Stimulated activated naive B cell treated with anti-CD40 and anti-IgM and Interleukin-4, amounts not matched to agents 10 μg/mL and 1 μg/mL and 100 μg/mL, for 72 hours (primary cell): ENCODE results near the gene CRMP1.

Source experiments
- ATAC-seq, 2 donors: fragments of 150-1000 bp; cut with Tn5 transposase; replicated peaks; 2 replicates each; pipeline ENCODE4 v1.10.0; 2021; ENCODE audit warnings: moderate library complexity in 1 of 2
- DNase-seq: peaks from one replicate; pipeline ENCODE4 v3.0.0; 2021
- H3K27ac Mint-ChIP-seq: one replicate; pipeline ENCODE4 v1.8.0; 2022; ENCODE audit warnings: mild to moderate bottlenecking, mixed read lengths
- H3K27me3 Mint-ChIP-seq, 2 donors: one replicate each; pipeline ENCODE4 v1.8.0; 2022; ENCODE audit warnings: mixed read lengths in 2 of 2
- H3K36me3 Mint-ChIP-seq, 2 donors: one replicate each; pipeline ENCODE4 v1.8.0; 2022; ENCODE audit warnings: mixed read lengths in 2 of 2, mild to moderate bottlenecking in 1 of 2
- H3K4me1 Mint-ChIP-seq, 2 donors: one replicate each; pipeline ENCODE4 v1.8.0; 2022; ENCODE audit warnings: mixed read lengths in 2 of 2, mild to moderate bottlenecking in 1 of 2
- H3K4me3 Mint-ChIP-seq, 2 donors: one replicate each; pipeline ENCODE4 v1.8.0; 2022; ENCODE audit warnings: mild to moderate bottlenecking in 2 of 2, mixed read lengths in 2 of 2, moderate library complexity in 1 of 2
- H3K9me3 Mint-ChIP-seq, 2 donors: one replicate each; pipeline ENCODE4 v1.8.0; 2022; ENCODE audit warnings: mixed read lengths in 2 of 2, mild to moderate bottlenecking in 1 of 2

CRMP1 gene

DNA sequence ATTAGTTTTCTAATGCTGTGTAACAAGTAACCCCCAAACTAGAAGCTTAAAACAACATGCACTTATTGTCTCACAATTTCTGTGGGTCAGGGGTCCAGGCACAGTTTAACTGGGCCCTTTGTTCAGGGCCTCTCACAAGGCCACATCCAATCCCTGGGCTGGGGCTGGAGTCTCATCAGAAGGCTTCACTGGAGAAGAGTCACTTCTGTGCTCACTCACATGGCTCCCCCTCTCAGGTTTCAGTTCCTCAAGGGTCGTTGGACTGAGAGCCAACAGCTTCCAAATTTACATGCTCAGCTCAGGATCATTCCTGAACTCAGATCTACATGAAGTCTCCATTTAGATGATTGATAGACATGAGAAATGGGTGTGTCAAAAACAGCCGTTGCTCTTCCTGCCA lies 104.7 kb downstream of the CRMP1 start:
- Mint-ChIP-seq H3K9me3 (peaks cover 9% of the 10 kb centered on the region in 2 donors), H3K4me1 (no peaks in the 10 kb centered on the region), H3K27me3 (no peaks in the 10 kb centered on the region), H3K4me3 (no peak overlapping the region), H3K27ac (no peak overlapping the region), H3K36me3 (peaks cover 3 to 6% of the 10 kb centered on the region in 2 donors)
- ATAC-seq (peak; percentile 46 to 60), DNase-seq (no peak)

DNA sequence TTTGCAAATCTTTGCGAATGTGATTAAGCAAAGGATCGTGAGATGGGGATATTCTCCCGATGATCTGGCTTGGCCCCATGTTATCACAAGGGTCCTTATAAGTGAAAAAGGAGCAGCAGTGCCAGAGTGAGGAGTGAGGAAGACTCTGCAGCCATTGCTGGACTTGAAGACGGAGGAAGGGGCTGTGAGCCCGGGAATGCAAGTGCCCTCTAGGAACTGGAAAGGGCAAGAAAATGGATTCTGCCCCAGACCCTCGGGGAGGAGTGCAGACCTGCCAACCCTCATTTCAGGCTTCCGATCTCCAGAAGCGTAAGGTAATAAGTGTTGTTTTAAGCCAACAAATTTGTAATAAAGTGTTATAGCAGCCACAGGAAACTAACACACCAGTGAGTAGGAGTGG lies 105.6 kb downstream of the CRMP1 start:
- H3K36me3 Mint-ChIP-seq = peaks cover 3 to 6% of the 10 kb centered on the region in 2 donors
- ATAC-seq (no peak), DNase-seq (no peak)
- no peak overlapping the region for H3K27ac Mint-ChIP-seq
- H3K27me3 Mint-ChIP-seq = peaks cover 0 to 3% of the 10 kb centered on the region in 2 donors
- peaks cover 9% of the 10 kb centered on the region in 2 donors for H3K9me3 Mint-ChIP-seq
- H3K4me1 Mint-ChIP-seq = no peaks in the 10 kb centered on the region
- no peak overlapping the region for H3K4me3 Mint-ChIP-seq

DNA sequence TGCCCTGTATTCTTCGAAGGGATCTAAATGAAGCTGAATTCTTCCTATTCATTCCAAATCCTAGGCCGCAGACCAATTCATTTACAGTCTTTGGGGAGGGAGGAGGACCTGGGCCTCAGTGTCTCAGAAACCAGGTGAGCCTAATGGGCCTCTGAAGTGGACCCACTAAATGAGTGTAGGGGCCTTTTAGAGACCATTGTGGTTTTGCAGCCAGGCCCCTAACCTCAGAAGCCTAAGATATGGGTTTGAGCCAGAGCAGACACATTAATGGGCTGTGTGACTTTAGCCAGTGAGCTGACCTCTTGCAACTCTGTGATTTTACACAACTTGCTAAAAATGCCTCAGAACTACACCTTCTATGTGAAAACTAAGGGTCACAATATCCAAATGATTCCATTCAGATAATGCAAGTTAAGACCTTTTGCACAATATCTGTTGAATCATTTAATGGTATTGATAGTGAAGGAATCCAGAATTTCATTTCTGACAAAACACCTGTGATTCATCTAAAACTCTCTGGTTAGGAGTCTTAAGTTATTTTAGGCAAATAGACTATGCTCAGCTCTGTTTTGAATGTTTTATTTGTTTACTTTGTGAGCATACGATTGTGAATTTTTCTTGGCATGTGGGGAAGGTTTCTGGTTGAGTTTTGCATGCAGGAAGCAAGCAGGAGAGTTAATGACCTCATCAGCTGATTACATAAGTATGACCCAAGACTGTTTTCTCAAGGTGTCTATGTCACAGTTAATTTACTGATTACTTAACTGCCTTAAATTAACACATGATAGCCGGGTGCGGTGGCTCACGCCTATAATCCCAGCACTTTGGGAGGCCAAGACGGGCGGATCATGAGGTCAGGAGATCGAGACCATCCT lies 106.8 kb downstream of the CRMP1 start:
- H3K4me1 Mint-ChIP-seq = no peaks in the 10 kb centered on the region
- H3K4me3 Mint-ChIP-seq = no peak overlapping the region
- DNase-seq (no peak), ATAC-seq (no peak)
- H3K27me3 Mint-ChIP-seq = peaks cover 0 to 3% of the 10 kb centered on the region in 2 donors
- H3K9me3 Mint-ChIP-seq = peaks cover 9 to 10% of the 10 kb centered on the region in 2 donors
- no peak overlapping the region for H3K27ac Mint-ChIP-seq
- H3K36me3 Mint-ChIP-seq = peaks cover 3 to 6% of the 10 kb centered on the region in 2 donors

DNA sequence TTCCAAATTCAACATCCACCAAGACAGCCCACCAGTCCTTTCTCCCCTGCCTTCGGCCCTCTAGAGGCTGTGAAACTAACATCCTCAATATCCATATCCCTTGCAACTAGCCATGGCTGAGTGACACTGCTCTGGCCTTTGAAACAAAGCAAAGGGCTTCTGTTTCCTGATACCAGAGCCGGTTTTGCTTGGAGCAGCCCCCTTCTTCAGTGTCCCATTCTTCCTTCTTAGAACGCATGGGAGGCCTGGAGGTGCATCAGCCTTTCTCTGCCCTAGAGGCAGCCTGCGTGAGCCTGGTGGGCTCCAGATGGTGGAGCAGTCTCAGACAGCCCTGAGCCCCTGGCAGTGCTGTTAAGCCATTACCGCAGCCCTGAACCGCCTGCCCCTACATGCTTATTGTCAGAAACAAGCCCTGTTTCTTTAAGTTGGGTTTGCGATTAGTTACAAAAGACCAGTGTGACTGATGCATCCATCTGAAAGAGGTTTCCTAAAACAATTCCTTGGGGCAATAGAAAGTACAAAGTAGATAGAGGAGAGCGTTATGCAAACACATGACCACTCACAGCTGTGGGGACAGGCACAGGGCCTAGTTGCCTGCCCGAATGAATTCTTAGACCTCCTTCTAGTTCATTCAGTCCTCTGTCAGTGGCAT lies 107.8 kb downstream of the CRMP1 start:
- Mint-ChIP-seq H3K9me3 (peaks cover 9 to 10% of the 10 kb centered on the region in 2 donors), H3K4me3 (no peak overlapping the region), H3K27ac (no peak overlapping the region), H3K36me3 (peaks cover 3 to 6% of the 10 kb centered on the region in 2 donors), H3K27me3 (peaks cover 0 to 3% of the 10 kb centered on the region in 2 donors), H3K4me1 (no peaks in the 10 kb centered on the region)
- DNase-seq (no peak), ATAC-seq (no peak)

DNA sequence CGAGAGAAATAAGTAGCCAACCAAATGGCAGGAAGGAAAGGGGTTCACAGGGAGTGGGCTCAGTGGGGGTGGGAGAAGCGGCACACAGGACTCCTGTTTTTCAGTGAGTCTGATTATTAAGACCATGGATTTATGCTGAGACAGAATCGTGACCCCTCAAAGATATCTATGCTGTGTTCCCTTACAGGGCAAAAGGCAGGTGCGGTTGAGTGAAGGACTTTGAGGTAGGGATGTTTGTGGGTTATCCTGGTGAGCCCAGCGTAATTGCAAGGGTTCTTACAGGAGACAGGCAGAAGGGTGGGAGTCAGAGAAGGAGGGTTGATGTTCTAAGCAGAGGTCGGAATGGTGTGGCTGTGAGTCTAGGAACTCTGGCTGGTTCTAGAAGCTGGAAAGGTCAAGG lies 108.9 kb downstream of the CRMP1 start:
- ATAC-seq (no peak), DNase-seq (no peak)
- Mint-ChIP-seq H3K4me3 (no peak overlapping the region), H3K4me1 (no peaks in the 10 kb centered on the region), H3K36me3 (peaks cover 3 to 6% of the 10 kb centered on the region in 2 donors), H3K27me3 (peaks cover 0 to 3% of the 10 kb centered on the region in 2 donors), H3K27ac (no peak overlapping the region), H3K9me3 (peaks cover 9 to 10% of the 10 kb centered on the region in 2 donors)

DNA sequence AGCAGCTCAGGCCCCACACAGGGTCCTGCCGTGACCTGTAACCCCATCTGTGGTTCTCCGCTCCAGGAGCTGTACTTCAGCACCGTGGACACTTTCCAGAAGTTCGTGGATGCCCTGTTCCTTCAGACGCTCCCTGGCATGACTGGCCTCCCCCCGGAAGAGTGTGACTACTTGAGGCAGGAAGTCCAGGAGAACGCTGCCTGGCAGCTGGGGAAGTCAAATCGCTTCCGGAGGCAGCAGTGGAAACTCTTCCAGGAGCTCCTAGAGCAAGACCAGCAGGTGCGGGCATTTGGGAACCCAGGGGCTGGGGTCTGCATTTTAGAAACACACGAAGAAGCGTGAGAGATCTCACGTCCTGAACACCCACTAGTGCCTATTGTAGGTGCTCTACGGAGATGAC lies 109.4 kb downstream of the CRMP1 start:
- Mint-ChIP-seq H3K4me3 (no peak overlapping the region), H3K27me3 (peaks cover 0 to 3% of the 10 kb centered on the region in 2 donors), H3K36me3 (peaks cover 3 to 4% of the 10 kb centered on the region in 2 donors), H3K4me1 (no peaks in the 10 kb centered on the region), H3K27ac (no peak overlapping the region), H3K9me3 (peaks cover 7 to 8% of the 10 kb centered on the region in 2 donors)
- DNase-seq (no peak), ATAC-seq (no peak)

DNA sequence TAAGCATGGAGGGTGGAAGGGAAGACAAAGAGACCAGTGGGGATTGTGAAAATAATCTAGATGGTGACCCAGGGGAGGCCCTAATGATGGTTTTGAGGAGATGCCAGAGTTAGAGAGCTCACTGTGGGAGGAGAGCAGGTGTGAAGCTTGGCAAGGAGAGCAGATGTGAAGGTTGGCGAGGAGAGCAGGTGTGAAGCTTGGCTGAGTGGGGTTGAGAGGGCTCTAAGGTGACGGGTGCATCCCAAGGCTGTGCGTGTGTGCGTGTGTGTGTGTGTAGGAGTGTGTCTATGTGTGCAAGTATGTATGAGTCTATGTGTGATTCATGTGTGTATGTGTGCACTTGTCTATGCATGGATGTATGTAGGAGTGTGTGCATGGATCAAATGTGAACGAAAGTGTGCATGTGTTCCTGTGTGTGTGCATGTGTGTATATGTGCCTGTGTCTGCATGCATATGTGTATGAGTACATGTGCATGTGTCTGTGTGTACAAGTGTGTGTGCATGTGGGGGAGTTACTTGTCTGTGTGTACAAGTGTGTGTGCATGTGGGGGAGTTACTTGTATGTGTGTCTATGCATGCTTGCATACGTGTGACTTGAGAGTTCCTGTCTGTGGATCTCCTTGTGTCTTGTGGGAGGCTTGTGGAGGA lies 109.9 kb downstream of the CRMP1 start:
- Mint-ChIP-seq H3K9me3 (peaks cover 3 to 4% of the 10 kb centered on the region in 2 donors), H3K4me1 (no peaks in the 10 kb centered on the region), H3K27ac (no peak overlapping the region), H3K4me3 (no peak overlapping the region), H3K36me3 (peaks cover under 1 to 2% of the 10 kb centered on the region in 2 donors), H3K27me3 (peaks cover 0 to 3% of the 10 kb centered on the region in 2 donors)
- ATAC-seq (no peak), DNase-seq (no peak)

DNA sequence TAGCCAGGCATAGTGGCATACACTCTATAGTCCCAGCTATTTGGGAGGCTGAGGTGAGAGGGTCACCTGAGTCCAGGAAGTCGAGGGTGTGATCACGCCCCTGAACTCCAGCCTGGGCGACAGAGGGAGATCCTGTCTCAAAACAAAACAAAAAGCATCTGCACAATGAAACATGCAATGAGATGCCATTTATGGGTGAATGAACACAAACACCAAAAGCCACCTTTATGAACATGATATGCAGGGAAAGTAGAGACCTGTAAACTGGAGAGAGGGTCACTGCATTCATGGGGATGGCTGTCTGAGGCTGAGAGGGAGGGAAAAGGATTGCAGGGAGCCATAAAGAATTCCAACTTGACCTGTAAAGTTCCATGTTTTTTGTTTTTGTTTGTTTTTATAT lies 111.2 kb downstream of the CRMP1 start:
- DNase-seq (no peak), ATAC-seq (no peak)
- Mint-ChIP-seq H3K9me3 (peaks cover under 1 to 3% of the 10 kb centered on the region in 2 donors), H3K27ac (no peak overlapping the region), H3K36me3 (peaks cover 0 to under 1% of the 10 kb centered on the region in 2 donors), H3K4me1 (no peaks in the 10 kb centered on the region), H3K27me3 (peaks cover 0 to 3% of the 10 kb centered on the region in 2 donors), H3K4me3 (no peak overlapping the region)

DNA sequence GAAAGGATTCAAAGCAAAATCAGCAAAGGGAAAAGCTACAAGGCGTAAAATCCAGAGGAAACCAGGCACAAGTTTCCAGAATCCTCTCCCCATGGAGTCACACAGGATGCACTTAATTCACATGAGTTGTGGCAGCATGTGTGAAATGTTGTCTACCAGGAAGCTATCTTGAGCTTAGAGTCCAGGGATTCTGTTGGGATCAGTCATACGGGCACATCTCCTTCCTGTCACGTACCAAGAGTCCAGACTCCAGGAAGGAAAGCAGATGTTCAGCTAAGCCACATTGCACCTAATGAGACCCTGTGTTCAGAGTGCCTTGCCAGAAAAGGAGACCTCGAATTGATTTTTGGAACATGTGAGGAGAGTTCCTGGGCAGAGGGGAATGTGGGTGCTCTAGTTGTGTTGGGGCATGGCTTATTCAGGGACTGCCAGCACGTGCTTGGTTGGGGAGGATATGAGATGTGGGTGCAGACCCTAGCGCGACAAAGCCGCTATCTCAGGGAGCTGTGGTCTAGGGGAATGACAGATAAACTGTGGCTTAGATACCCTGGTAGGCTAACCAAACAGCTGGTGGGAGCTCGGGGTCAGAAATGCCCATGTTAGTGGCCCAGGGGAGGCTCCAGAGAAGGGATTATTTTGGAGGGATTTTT lies 111.9 kb downstream of the CRMP1 start:
- H3K27me3 Mint-ChIP-seq = peaks cover 0 to 3% of the 10 kb centered on the region in 2 donors
- H3K4me3 Mint-ChIP-seq = no peak overlapping the region
- ATAC-seq (no peak), DNase-seq (no peak)
- no peak overlapping the region for H3K27ac Mint-ChIP-seq
- peaks cover 5 to 6% of the 10 kb centered on the region in 2 donors for H3K9me3 Mint-ChIP-seq
- H3K36me3 Mint-ChIP-seq = peaks cover 2 to 4% of the 10 kb centered on the region in 2 donors
- H3K4me1 Mint-ChIP-seq = no peaks in the 10 kb centered on the region

DNA sequence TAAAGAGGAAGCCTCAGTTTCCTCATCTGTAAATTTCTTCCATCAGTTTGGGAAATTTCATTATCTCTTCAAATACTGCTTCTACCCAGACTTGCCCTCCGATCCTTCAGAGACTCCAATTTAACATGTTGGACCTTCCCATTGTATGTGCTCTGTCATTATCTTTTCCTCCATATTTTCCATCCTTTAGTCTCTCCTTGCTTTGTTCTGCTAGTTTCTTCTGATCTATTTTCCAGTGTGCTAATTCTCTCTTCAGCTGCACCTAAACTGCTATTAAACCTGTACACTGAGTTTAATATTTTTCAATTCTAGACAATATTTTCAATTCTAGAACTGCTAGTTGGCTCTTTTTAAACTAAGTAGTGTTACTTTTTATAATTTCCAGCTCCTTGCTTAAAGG lies 116.4 kb downstream of the CRMP1 start:
- H3K36me3 Mint-ChIP-seq = peaks cover 2 to 4% of the 10 kb centered on the region in 2 donors
- no peak for DNase-seq
- H3K4me1 Mint-ChIP-seq = no peaks in the 10 kb centered on the region
- peaks cover 3 to 5% of the 10 kb centered on the region in 2 donors for H3K27me3 Mint-ChIP-seq
- no peak overlapping the region for H3K27ac Mint-ChIP-seq
- H3K4me3 Mint-ChIP-seq = no peak overlapping the region
- no peak for ATAC-seq
- peaks cover 5 to 10% of the 10 kb centered on the region in 2 donors for H3K9me3 Mint-ChIP-seq

DNA sequence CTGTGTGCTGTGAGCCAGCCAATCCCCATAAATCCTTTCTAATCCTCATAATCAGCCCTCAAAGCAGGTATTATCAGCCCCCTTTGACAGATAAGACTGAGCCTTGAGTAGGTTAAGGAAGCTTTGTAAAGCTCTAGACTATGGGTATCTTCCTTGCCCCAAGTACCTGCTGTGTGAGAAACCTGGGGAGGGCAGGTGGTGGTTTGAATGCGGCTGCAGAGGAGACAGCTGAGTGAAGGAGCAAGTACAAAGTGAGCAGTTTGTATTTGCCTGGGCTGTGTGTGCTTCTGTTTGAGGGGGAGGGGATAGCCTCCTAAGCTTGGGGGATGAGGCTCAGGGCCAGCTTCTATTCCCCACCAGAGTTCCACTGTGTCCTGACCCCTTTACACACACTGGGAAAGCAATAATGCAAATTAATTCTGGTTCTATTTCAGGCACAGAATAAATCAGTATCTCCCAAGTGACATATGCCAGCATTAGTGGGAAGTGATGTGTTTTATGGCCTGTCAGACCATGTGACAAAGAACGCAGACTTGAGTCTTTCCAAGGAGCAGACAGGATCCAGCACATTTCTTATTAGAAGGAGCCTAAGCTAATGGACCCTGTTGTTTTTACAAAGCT lies 118.4 kb downstream of the CRMP1 start:
- Mint-ChIP-seq H3K27ac (no peak overlapping the region), H3K4me3 (no peak overlapping the region), H3K9me3 (peaks cover 5 to 12% of the 10 kb centered on the region in 2 donors), H3K27me3 (peaks cover 3 to 5% of the 10 kb centered on the region in 2 donors), H3K4me1 (no peaks in the 10 kb centered on the region), H3K36me3 (peaks cover 2 to 4% of the 10 kb centered on the region in 2 donors)
- DNase-seq = no peak
- ATAC-seq = no peak

DNA sequence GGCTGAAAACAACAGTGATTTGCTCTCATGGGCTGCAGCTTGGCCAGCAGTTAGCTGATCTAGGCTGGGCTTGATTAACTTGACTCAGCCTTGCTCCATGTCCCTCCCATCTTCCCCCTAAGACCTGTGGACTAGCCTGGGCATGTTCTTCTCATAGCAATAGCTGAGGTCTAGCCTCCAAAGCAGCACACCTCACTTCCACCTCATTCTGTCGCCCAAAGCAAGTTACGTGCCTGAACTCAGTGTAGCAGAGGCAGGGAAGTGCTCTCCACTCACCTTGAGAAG lies 119.7 kb downstream of the CRMP1 start:
- peaks cover 5 to 12% of the 10 kb centered on the region in 2 donors for H3K9me3 Mint-ChIP-seq
- peaks cover 2 to 4% of the 10 kb centered on the region in 2 donors for H3K36me3 Mint-ChIP-seq
- H3K27me3 Mint-ChIP-seq = peaks cover 3 to 5% of the 10 kb centered on the region in 2 donors
- H3K27ac Mint-ChIP-seq = no peak overlapping the region
- DNase-seq (no peak), ATAC-seq (no peak)
- H3K4me1 Mint-ChIP-seq = no peaks in the 10 kb centered on the region
- no peak overlapping the region for H3K4me3 Mint-ChIP-seq

DNA sequence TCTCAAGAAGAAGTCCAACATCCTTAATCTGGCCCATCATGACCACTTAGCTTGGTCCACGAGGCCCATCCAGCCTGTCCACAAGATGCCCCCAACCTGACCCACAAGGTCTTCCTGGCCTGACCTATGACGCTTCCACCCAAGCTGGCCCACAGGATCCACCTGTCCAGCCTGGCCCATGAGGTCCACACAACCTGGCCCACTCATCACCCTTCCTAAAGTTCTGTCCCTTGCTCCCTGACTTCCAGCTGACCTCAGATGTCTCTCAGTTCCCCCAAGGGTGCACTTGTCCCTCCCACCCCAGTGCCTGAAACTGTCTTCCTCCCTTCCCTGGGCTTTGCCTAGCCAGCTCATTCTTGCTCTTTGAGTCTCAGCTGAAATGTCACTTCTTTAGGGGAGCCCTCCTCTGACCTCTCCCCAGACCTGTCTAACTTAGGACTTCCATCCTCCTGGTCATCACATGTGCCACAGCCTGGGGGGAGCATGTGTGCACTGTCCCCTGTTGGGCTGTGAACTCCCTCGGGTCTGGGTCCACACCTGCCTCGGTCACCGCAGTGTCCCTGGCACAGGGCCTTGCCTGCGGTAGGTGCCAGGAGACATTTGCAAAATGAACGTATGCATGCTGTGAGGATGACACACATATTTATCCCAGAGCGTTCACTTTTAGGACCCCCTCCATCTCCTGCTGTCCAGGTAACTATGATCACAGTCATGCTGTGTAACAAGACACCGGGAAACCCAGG lies 120.2 kb downstream of the CRMP1 start:
- H3K4me3 Mint-ChIP-seq = no peak overlapping the region
- H3K27me3 Mint-ChIP-seq = peaks cover 3 to 5% of the 10 kb centered on the region in 2 donors
- no peak overlapping the region for H3K27ac Mint-ChIP-seq
- peaks cover 2 to 4% of the 10 kb centered on the region in 2 donors for H3K36me3 Mint-ChIP-seq
- DNase-seq (no peak), ATAC-seq (no peak)
- H3K4me1 Mint-ChIP-seq = no peaks in the 10 kb centered on the region
- H3K9me3 Mint-ChIP-seq = peaks cover 5 to 15% of the 10 kb centered on the region in 2 donors
